GM19372 (cell line): ENCODE results near the gene C12orf56.
"Not testable (repeated sequence)": the region's sequence is repeated elsewhere in the genome, so short reads cannot be mapped to it uniquely, and the experiment has no call there.

Source experiments
- ATAC-seq: cut with Tn5 transposase; IDR thresholded peaks from one replicate; pipeline ENCODE4 v1.9.1; 2021; ENCODE audit warnings: mild to moderate bottlenecking, low read depth, moderate library complexity; ENCODE audit not compliant: unreplicated experiment

The C12orf56 gene

DNA sequence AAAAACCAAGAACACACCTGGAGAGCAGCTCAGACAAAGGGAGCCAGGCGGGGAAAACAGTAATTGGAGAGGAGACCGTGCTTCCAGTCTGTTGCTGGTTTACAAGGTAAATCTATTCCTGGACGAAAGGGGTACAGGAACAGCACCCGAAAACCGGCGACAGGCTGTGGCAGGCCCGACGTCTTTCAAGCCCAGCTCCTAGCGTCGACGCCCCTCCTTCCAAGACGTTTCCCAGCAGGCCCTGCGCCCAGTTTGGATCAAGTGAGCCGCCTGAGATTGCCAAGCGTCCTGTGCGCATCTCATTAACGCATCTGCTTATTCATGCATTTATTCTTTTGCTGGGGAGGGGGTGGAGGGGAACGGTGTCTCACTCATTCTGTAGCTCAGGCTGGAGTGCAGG is 1.4 kb downstream of the C12orf56 start:
- no peak for ATAC-seq

DNA sequence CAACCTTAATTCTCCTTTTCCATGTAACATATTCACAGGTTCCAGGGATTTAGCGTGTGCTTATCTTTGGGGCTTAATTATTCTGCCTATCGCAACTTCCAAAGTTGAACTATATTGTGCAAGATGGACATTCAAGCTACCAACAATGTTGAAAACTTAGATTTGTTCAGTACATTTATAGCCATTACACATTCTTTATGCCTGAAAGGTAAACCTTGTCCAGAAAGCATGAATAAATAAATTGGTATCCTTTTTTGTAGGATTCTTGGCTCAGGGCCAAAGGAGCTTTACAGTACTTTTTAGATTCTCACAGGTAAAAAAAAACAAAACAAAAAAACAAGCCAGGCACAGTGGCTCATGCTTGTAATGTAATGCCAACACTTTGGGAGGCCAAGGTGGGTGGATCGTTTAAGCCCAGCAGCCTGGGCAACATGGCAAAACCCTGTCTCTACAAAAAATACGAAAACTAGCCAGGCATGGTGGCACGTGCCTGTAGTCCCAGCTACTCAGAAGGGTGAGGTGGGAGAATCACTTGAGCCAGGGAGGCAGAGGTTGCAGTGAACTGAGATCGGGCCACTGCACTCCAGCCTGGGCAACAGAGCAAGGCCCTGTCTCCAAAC is 3.3 kb downstream of the C12orf56 start:
- no peak for ATAC-seq

- ATAC-seq = no peak
Observed at GRCh38 chr12:64385468-64385867, 5.1 kb downstream of the C12orf56 start.

DNA sequence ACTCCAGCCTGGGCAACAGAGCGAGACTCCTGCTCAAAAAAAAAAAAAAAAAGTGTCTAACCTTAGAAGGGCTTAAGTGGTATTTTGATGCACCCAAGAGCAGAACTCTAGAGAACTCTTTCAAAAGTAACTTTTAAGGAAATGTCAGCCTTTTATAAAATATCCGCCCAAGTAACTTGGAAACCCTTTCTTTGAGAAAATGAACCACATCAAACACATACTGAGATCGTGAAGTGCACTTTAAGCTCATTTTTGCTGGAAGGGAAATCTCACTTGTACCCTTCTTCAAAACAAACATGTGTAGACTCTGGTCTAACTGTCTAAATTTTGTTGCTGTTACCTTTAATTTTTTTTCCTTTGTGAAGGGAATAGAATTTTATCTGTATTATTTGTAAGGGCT is 5.5 kb downstream of the C12orf56 start:
- ATAC-seq = no peak

- ATAC-seq = no peak
Observed at GRCh38 chr12:64383675-64384074, 6.9 kb downstream of the C12orf56 start.

GRCh38 chr12:64362721-64363305 is 27.7 kb downstream of the C12orf56 start:
- no peak for ATAC-seq

DNA sequence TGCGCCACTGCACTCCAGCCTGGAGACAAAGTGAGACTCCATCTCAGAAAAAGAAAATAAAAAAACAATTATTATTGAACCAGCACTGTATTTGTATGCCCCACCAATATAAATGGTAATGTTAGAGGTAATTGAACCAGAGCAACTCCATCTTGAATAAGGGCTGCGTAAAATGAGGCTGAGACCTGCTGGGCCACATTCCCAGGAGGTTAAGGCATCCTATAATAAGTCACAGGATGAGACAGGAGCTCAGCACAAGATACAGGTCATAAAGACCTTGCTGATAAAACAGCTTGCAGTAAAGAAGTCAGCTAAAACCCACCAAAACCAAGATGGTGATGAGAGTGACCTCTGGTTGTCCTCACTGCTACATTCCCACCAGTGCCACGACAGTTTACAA is 29.4 kb downstream of the C12orf56 start:
- not testable (repeated sequence) for ATAC-seq

GRCh38 chr12:64356209-64356608 is 34.3 kb downstream of the C12orf56 start:
- not testable (repeated sequence) for ATAC-seq

DNA sequence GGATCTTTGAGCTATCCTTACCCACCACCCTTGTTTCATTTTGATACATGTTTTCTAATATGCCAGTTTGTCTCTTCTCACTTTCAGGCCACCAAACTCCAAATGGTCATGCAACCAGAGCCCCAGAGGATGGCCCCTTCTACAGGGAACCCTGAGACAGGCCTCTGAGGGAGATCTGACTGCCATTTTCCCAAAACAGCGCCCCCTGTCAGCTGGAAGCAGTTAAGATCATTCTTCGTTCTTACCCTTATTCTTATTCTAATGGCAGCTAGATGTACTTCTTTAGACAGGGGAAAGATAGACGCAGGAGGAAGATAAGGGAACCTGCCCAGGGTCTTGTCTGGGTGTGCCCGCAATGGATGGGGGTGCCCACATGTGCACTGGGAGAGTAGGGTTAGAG is 38.4 kb downstream of the C12orf56 start:
- ATAC-seq = no peak

DNA sequence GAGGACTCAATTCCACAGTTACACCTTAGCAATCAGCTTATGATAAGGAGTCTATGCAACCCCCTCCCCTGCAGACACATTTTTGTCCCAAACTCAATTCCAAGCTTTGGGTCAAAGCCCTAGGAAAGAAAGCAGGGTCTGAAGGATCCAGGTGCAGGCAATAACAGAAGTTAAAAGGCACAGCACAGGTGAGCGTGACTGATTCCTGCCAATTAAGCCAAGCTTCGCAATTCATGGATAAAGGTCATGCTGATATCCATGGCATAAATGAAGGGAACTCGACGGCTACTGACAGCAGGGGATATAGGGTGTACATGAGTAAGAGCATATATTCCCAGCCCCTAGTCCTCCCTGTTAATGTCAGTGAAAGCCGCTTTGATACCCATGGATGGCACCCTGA is 39.3 kb downstream of the C12orf56 start:
- ATAC-seq = no peak

- ATAC-seq = no peak
Observed at GRCh38 chr12:64347630-64348029, 42.9 kb downstream of the C12orf56 start.

- ATAC-seq = not testable (repeated sequence)
Observed at GRCh38 chr12:64344631-64345030, 45.9 kb downstream of the C12orf56 start.

DNA sequence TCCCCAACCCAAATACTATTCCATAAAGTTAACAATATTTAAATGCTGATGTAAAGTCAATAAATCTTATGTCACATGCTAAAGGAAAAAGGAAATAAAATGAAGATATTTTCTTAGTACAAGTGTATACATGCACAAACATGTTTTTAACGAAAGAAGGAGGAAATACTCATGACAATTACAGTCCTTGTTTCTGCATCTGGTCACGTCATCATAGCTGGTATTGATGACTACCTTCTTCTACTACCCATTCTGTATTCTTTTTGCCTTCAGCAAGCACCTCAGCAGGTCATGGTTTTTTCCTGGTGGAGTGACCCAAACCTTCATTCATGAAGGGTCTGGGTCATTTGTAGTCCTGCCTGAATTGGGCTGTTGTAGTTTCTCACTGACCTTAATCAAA is 50.0 kb downstream of the C12orf56 start:
- not testable (repeated sequence) for ATAC-seq

GRCh38 chr12:64335886-64336466 is 54.6 kb downstream of the C12orf56 start:
- no peak for ATAC-seq

GRCh38 chr12:64332938-64333337 is 57.6 kb downstream of the C12orf56 start:
- ATAC-seq = no peak

GRCh38 chr12:64332296-64332695 is 58.3 kb downstream of the C12orf56 start:
- ATAC-seq = no peak

DNA sequence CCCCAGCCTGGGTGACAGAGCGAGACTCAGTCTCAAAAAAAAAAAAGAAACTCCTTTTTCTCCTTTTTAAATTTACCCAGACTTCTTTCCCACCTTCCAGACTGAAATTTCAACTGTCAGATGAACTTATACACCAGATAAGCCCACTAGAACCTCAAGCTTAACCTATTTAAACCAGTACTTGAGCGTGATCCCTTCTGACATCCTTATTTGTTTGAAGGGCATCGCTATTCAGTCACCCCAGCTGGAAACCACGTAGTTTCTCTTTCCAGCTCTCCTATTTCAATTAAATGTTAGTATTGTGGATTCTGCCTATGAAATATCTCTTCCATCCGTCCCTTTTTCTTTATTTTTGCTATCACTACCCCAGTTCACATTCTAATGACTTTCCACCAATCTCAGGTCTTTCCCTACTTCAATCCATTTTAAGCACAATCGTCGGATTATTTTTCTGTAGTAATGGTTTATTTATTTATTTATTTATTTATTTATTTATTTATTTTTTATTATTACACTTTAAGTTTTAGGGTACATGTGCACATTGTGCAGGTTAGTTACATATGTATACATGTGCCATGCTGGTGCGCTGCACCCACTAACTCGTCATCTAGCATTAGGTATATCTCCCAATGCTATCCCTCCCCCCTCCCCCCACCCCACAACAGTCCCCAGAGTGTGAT is 61.4 kb downstream of the C12orf56 start:
- ATAC-seq = not testable (repeated sequence)

DNA sequence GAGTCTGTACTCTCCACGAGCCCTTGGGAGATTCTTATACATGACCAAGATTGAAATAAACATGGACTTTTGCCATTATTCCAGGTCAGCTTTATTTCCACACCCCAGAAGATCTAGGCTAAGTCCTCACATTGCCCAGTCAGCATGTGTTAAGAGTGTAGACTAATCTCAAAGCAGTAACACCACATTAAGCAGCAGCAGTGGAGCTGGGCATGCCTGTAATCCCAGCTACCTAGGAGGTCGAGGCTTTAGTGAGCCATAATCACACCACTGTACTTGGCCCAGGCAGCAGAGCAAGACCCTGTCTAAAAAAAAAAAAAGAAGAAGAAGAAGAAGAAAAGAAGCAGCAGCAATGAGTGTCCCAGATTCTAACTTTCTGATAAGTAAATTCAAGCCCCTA is 65.5 kb downstream of the C12orf56 start:
- no peak for ATAC-seq

- no peak for ATAC-seq
Observed at GRCh38 chr12:64323476-64324225, 66.9 kb downstream of the C12orf56 start.

- ATAC-seq = no peak
Observed at GRCh38 chr12:64323006-64323405, 67.6 kb downstream of the C12orf56 start.

GRCh38 chr12:64320611-64321010 is 69.9 kb downstream of the C12orf56 start:
- no peak for ATAC-seq
